GM12801 (cell line): ENCODE results near the gene ACE.

Experiments used
- TF ChIP-seq, protein P1 (sequence below): IDR thresholded peaks from one replicate; pipeline ENCODE4 v1.5.1; 2011; ENCODE audit warnings: control low read depth; ENCODE audit not compliant: insufficient read length; ENCODE audit errors: extremely low read depth

ACE gene

DNA sequence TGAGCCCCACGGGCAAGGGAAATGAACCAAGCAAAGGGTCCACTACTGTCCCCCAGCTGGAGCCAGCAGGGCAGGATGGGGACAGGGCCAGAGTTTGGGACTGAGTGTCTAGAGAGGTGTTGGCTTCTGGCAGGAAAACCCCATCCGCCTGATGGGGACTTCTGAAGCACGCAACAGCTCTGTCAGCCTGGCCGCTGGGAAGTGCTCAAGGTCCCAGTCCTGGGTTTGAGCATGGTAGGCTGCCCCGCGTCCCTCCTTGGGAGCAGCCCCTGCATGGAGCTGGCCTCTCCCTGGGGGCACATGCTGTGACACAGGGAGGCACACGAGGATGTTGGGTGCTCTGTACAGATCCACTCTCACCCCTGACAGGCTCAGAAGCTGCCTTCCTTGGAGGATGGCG lies 14.6 kb downstream of the ACE start:
- TF ChIP-seq, protein P1, sequence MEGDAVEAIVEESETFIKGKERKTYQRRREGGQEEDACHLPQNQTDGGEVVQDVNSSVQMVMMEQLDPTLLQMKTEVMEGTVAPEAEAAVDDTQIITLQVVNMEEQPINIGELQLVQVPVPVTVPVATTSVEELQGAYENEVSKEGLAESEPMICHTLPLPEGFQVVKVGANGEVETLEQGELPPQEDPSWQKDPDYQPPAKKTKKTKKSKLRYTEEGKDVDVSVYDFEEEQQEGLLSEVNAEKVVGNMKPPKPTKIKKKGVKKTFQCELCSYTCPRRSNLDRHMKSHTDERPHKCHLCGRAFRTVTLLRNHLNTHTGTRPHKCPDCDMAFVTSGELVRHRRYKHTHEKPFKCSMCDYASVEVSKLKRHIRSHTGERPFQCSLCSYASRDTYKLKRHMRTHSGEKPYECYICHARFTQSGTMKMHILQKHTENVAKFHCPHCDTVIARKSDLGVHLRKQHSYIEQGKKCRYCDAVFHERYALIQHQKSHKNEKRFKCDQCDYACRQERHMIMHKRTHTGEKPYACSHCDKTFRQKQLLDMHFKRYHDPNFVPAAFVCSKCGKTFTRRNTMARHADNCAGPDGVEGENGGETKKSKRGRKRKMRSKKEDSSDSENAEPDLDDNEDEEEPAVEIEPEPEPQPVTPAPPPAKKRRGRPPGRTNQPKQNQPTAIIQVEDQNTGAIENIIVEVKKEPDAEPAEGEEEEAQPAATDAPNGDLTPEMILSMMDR: no peak

DNA sequence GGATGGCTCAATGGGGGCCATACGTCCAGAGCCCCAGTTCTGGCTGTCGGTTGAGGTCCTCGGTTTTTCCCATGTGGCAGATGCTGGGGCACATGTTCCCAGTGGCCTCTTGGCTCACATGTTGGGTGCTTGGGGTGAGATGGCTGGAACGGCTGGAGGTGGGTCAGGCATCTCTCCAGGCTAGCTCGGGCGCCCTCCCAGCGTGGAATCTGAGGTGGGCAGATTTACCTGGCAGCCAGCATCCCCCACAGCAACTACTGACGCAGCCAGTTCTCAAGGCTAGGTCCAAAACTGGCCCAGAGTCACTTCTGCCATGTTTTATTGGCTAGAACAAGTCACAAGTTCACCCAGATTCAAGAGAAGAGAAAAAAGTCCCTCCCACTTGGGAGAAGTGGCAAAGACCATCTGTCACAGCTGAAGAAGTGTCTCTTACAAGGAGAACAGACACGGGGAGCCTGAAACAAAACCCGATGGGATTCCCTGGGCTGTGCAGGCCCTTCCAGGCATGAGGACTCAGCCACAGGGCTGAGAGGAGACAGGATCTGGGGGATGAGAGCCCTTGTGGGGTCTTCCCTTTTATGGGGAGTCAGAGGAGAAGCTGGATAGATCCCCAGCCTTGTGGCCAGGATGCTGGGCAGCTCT lies 15.2 kb downstream of the ACE start:
- TF ChIP-seq, protein P1: no peak

DNA sequence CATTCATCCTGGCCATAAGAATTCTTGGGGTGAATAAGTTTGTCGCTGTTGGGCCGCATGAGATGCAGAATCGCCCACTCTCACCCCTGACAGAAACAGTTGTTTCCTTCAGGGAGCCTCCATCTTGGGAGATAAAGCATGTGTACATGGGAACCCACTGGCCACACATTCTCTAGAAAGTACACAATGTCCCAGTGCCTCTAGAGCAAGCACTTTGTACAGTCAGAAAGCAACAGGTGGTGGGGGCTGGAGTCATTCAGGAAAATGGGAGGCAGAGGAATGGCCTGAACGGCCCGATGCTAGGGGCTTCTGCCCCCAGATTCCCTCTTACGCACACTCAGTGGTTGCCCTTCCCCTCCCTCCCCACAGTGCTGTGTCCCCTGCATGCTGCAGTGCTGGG lies 16.1 kb downstream of the ACE start:
- TF ChIP-seq, protein P1: no peak

- TF ChIP-seq, protein P1: no peak
Observed at GRCh38 chr17:63493411-63493810, 16.6 kb downstream of the ACE start.

GRCh38 chr17:63494300-63494928 lies 17.6 kb downstream of the ACE start:
- TF ChIP-seq, protein P1: no peak

DNA sequence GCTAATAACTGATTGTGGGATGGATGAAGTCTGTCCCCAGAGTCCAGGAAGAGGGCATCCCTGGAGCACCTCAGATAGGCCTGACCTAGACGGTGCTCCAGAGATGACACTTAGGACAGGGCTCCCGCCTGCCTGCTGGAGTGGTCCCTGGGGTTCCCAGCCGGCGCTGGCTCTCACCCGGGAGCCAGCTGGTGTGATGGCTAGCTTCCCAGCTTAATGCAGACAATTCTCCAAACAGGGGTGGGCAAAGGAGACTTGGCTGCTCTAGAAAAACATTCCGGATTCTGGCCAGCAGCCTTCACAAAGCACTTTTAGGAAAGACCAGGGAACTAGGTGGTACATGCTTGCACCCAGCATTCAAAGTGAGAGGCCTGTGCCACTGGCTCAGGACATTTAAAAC lies 18.6 kb downstream of the ACE start:
- TF ChIP-seq, protein P1: no peak

DNA sequence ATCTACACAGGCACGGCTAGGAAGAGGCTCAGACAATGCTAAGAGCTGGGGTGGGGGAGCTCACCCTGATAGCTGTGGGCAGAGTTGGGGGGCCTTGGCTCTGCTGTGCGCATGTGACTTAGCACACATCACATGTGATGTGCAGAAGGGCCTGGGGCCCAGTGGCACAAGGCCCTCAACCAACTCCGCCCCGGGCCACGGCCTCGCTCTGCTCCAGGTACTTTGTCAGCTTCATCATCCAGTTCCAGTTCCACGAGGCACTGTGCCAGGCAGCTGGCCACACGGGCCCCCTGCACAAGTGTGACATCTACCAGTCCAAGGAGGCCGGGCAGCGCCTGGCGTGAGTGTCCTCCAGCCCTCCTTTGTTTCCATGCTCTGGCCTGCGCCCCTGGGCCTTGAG lies 19.3 kb downstream of the ACE start:
- TF ChIP-seq, protein P1: no peak
